Stimulated activated naive CD8-positive, alpha-beta T cell treated with anti-CD3 and anti-CD28 coated beads, Interleukin-15, Interleukin-2, amounts not matched to agents 100 U/mL and 50 U/mL, for 24 hours (primary cell): Measurements from ENCODE around the gene DTHD1.

Source experiments
- ATAC-seq: fragments of 150-1000 bp; cut with Tn5 transposase; one replicate; pipeline ENCODE4 v1.10.0; 2021
- DNase-seq: peaks from one replicate; pipeline ENCODE4 v3.0.0; 2021

DTHD1 gene

GRCh38 chr4:36269533-36270173, 11.8 kb upstream of the DTHD1 start:
- DNase-seq (no peak), ATAC-seq (no peak)

- no peak for ATAC-seq
- no peak for DNase-seq
Observed at GRCh38 chr4:36273276-36273675, 8.1 kb upstream of the DTHD1 start.

- DNase-seq: no peak
- no peak for ATAC-seq
Observed at GRCh38 chr4:36274158-36274557, 7.3 kb upstream of the DTHD1 start.

- ATAC-seq (no peak), DNase-seq (no peak)
Observed at GRCh38 chr4:36277533-36277932, 3.9 kb upstream of the DTHD1 start.

DNA sequence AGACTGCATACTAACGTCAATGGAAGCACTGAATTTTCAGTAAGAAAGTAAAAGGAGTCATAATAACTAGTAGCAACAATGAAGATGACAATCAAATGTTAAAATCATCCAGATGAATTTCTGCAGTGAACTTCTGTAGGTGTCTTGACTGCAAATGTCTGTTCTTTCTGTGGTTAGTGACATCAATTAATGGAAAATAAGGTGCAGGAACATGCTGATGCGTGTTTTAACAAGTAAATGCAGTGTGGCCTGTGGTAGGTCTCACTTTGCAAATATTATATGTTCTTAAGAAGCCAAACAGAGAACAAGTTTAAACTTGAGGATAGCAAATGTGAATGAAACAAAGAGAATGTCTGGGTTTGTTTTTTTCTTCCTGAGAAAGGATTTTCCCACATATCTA, 2.6 kb upstream of the DTHD1 start:
- peak; percentile 69 for ATAC-seq

GRCh38 chr4:36280555-36280954, 861 bp upstream of the DTHD1 start:
- ATAC-seq (no peak), DNase-seq (no peak)

More for the DNA sequence above, 2.6 kb upstream of the DTHD1 start:
- DNase-seq: no peak

DNA sequence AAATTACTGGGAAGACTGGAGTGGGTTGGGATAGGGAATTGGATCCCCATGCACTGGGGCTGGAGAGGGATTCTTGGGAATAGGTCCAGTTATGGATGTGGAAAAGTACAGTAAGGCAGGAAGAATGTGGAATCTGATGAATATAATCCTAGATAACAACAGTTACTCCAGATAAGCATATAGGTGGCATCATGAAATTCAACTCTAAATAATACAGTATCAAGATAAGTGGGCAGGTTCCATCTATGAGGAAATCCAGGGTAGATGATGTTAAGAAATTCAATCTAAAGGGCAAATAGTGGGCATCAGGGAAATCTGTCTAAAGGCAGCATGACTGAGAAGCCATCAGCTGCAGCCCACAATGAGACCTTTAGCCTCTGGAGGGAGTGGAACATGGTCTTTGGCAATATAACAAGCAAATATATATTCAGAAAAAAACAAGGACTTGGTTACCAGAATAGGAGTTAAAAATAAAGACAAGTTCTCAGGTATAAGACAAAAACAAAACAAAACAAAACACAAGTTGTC, 1.2 kb downstream of the DTHD1 start:
- DNase-seq: no peak
- no peak for ATAC-seq

GRCh38 chr4:36283912-36284465, 2.6 kb downstream of the DTHD1 start:
- DNase-seq: no peak
- no peak for ATAC-seq

GRCh38 chr4:36285784-36286480, 4.5 kb downstream of the DTHD1 start:
- DNase-seq (peak; percentile 36), ATAC-seq (peak; percentile 96)

GRCh38 chr4:36286481-36286871, 5.1 kb downstream of the DTHD1 start:
- no peak for ATAC-seq
- DNase-seq: no peak

DNA sequence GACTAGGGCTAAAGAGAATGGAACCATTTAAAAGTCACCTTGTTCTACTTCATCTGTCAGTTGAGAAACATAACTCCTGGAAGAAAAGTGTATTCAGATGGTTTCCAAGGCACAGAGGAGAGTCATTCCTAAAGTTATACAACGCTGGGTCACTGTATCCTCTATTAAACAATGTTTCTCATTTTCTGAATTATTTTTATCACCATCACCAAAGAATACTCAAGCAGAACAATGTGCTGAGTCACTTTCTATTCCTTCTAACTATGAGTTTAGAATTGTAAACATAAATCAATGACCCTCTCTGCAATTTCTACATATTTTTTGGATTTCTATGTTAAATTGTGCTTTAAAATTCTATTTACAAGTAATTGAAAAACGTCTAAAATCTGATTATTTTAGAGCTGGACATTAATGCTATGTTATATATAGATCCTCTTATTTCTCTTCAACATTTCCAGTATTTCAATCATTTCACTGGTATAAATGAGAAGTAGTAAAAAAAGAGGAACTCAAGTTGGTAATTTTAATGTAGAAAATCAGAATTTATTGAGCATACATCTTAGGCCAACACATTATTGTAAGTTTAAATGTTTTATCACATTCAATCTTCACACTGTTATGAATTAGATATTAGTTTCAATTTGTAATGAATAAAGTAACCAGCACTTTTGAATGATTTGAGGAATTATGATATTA, 7.5 kb downstream of the DTHD1 start:
- ATAC-seq: no peak
- no peak for DNase-seq

- no peak for ATAC-seq
- no peak for DNase-seq
Observed at GRCh38 chr4:36290641-36291040, 9.2 kb downstream of the DTHD1 start.

GRCh38 chr4:36292556-36293188, 11.3 kb downstream of the DTHD1 start:
- DNase-seq: no peak

DNA sequence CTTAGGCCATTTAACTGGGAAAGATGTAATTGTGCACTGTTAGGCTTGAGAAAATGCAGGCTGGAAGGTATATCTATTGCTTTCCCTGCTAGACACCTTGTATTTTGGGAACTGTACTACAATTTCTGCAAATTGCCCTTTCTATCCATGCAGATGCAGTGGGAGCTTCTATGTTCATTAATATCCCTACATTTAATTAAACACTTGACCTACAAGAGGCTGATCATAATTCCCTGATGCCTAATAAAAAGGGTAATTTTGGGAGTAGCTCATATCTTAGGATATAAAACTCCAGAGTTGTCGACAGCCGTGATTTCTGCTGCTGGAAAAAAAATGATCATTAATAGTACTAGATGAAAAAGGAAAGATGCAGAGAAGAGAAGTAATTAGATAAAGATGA, 19.7 kb downstream of the DTHD1 start:
- no peak for DNase-seq
- ATAC-seq: no peak

More at GRCh38 chr4:36292556-36293188, 11.3 kb downstream of the DTHD1 start:
- no peak for ATAC-seq

GRCh38 chr4:36303426-36304137, 22.2 kb downstream of the DTHD1 start:
- DNase-seq: no peak
- ATAC-seq: peak; percentile 59

DNA sequence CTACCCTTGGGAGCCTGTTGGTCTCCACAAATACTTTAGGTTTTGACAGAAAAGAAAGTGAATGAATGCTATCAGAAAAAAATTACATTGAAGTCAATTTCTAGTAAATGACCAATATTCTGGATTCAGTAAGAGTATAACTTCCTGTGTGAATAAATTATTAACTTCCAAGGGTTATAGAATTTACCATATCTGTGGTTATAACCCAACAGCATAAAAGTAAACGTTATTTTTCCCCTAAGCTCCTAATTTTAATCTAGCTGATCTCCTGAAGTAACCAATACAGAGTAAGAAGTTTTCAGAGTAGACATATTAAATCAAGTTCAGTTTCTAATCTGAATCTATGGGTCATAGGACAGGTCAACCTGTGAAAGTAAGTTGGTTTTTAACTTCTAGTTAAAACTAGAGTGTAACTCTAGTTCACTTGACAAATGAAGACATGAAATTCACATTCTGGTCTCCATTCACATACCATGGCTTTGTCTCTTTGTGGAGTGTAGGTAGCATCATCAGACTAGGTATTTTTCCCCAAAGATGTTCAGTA, 22.8 kb downstream of the DTHD1 start:
- DNase-seq (no peak), ATAC-seq (no peak)

- DNase-seq: no peak
- ATAC-seq: no peak
Observed at GRCh38 chr4:36308150-36308549, 26.7 kb downstream of the DTHD1 start.

GRCh38 chr4:36310216-36310615, 28.8 kb downstream of the DTHD1 start:
- ATAC-seq: no peak
- no peak for DNase-seq

- ATAC-seq: peak; percentile 40
Observed at GRCh38 chr4:36310793-36311192, 29.4 kb downstream of the DTHD1 start.

GRCh38 chr4:36312511-36312910, 31.1 kb downstream of the DTHD1 start:
- DNase-seq: no peak
- no peak for ATAC-seq

More at GRCh38 chr4:36310793-36311192, 29.4 kb downstream of the DTHD1 start:
- DNase-seq: no peak

GRCh38 chr4:36313301-36313700, 31.9 kb downstream of the DTHD1 start:
- ATAC-seq (no peak), DNase-seq (no peak)
